Mammary epithelial cell (primary cell): ENCODE data around the gene ABHD5.

Experiments used
- EZH2 ChIP-seq: IDR thresholded peaks from 2 replicates; pipeline ENCODE4 v1.6.1; 2012; ENCODE audit warnings: low read length, inconsistent platforms, borderline replicate concordance
- TF ChIP-seq, protein P1 (sequence below), 2 donors: IDR thresholded peaks in 1 of 2; conservative IDR thresholded peaks in 1 of 2; 2 replicates each; pipeline ENCODE4 v1.5.1; 2011 to 2012; ENCODE audit warnings: inconsistent platforms in 2 of 2, low read length in 2 of 2, mild to moderate bottlenecking in 2 of 2, control low read depth in 1 of 2, low read depth in 1 of 2; ENCODE audit not compliant: insufficient read depth in 1 of 2; ENCODE audit errors: extremely low read depth in 1 of 2

GRCh38 chr3:43706342-43706741 is 15.6 kb downstream of the ABHD5 start:
- TF ChIP-seq, protein P1, sequence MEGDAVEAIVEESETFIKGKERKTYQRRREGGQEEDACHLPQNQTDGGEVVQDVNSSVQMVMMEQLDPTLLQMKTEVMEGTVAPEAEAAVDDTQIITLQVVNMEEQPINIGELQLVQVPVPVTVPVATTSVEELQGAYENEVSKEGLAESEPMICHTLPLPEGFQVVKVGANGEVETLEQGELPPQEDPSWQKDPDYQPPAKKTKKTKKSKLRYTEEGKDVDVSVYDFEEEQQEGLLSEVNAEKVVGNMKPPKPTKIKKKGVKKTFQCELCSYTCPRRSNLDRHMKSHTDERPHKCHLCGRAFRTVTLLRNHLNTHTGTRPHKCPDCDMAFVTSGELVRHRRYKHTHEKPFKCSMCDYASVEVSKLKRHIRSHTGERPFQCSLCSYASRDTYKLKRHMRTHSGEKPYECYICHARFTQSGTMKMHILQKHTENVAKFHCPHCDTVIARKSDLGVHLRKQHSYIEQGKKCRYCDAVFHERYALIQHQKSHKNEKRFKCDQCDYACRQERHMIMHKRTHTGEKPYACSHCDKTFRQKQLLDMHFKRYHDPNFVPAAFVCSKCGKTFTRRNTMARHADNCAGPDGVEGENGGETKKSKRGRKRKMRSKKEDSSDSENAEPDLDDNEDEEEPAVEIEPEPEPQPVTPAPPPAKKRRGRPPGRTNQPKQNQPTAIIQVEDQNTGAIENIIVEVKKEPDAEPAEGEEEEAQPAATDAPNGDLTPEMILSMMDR (conservative IDR thresholded peaks at IDR 0.05 in 1 of 2, IDR thresholded peaks at IDR 0.05 in 1 of 2; ENCODE audit: extremely low read depth in 1 of 2, insufficient read depth in 1 of 2, low read depth in 1 of 2, low read length in 2 of 2) = no peak
- no peak for TF ChIP-seq EZH2
